DMS79 treated with DMSO at 0.1 percent for 48 hours (cell line): ENCODE measurements around the gene ARSA.

Experiments
- DNase-seq: peaks from one replicate; lab custom pipeline; 2025; lab: John Stamatoyannopoulos, UW

ARSA gene

GRCh38 chr22:50579752-50580151 is 48.2 kb downstream of the ARSA start:
- no peak for DNase-seq

- DNase-seq: no peak
Measured at GRCh38 chr22:50578776-50579310, 49.1 kb downstream of the ARSA start.

- DNase-seq: no peak
Measured at GRCh38 chr22:50577987-50578775, 49.8 kb downstream of the ARSA start, which contains the start of gene CPT1B. TSS of gene CPT1B (minus strand) at chr22:50578427. CDS start at chr22:50577915, 512 bp downstream.

GRCh38 chr22:50577697-50577986 is 50.3 kb downstream of the ARSA start:
- no peak for DNase-seq

GRCh38 chr22:50576806-50577696 is 50.9 kb downstream of the ARSA start:
- no peak for DNase-seq

GRCh38 chr22:50576070-50576469 is 51.9 kb downstream of the ARSA start:
- DNase-seq: no peak

- no peak for DNase-seq
Measured at GRCh38 chr22:50575426-50575941, 52.5 kb downstream of the ARSA start.
